Suprapubic skin (tissue), 3 donors: ENCODE data around the gene PMVK.

ENCODE experiments used
- EP300 ChIP-seq: sonication (generic); formaldehyde crosslinking; IDR thresholded peaks from one replicate; pipeline ENCODE4 v1.6.1; 2017; ENCODE audit warnings: antibody characterized with exemption
- POLR2A ChIP-seq, 2 donors: fragments of 450-650 bp; IDR thresholded peaks; one replicate each; pipeline ENCODE4 v1.6.1; 2017; ENCODE audit warnings: antibody characterized with exemption in 2 of 2, mild to moderate bottlenecking in 2 of 2, moderate library complexity in 2 of 2
- TF ChIP-seq, protein P1 (sequence below), 2 donors: fragments of 200-600 bp in 1 of 2; fragments of 450-650 bp in 1 of 2; sonication (generic) in 1 of 2; IDR thresholded peaks; one replicate each; pipeline ENCODE4 v1.5.1; 2016 to 2019; ENCODE audit warnings: antibody characterized with exemption in 2 of 2, mild to moderate bottlenecking in 1 of 2, moderate library complexity in 1 of 2

DNA sequence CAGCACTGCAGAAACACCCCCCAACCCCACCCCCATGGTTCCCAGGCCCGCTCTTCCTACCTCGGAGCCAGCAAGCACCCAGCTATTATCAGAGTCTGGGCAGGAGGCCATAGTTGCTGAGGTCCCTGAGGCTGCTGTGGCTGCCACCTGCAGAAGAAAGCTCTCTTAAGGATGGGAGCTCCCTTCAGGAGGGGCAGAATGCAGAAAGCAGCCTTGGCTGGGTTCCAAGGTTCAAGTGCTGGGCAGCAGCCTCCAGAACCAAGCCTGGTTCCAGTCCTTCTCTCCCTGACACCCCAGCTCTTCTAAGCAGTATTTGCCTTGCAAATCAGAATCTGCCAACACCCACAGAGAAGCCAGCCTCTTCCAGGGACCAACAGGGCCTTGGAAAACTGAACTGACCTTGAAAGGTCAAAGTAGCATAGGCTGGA is 17.1 kb upstream of the PMVK start:
- no peak for TF ChIP-seq EP300
- TF ChIP-seq, protein P1, sequence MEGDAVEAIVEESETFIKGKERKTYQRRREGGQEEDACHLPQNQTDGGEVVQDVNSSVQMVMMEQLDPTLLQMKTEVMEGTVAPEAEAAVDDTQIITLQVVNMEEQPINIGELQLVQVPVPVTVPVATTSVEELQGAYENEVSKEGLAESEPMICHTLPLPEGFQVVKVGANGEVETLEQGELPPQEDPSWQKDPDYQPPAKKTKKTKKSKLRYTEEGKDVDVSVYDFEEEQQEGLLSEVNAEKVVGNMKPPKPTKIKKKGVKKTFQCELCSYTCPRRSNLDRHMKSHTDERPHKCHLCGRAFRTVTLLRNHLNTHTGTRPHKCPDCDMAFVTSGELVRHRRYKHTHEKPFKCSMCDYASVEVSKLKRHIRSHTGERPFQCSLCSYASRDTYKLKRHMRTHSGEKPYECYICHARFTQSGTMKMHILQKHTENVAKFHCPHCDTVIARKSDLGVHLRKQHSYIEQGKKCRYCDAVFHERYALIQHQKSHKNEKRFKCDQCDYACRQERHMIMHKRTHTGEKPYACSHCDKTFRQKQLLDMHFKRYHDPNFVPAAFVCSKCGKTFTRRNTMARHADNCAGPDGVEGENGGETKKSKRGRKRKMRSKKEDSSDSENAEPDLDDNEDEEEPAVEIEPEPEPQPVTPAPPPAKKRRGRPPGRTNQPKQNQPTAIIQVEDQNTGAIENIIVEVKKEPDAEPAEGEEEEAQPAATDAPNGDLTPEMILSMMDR (IDR thresholded peaks at IDR 0.05) = no peak
- no peak for TF ChIP-seq POLR2A (IDR thresholded peaks at IDR 0.05)
